ENCODE data around the gene NDRG3.

The NDRG3 gene

DNA sequence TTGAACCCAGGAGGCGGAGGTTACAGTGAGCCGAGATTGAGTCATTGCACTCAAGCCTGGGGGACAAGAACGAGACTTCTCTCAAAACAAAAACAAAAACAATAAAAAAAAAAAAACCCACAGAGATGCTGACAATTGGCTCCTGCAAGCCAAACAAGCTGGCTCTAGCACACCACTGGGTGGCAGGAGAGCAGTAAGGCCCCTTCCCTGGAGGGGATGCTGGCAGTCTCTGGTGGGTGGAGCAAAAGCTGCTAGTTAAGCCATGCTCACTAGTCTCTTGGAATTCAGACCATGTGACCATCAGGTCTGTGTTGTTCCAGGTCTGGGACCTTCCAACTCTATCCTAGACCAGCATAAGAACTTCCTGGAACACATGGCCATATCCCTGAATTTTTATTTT, 46.5 kb upstream of the NDRG3 start:
- Histone ChIP-seq H3K27me3 (ENCODE audit: low read length) (no peaks in the 10 kb centered on the region), H3K79me2 (ENCODE audit: insufficient read depth, low read length) (peaks cover 8% of the 10 kb centered on the region; the same call in 1 of the 2 replicates), H3K9me3 (ENCODE audit: insufficient read depth, low read length) (no peaks in the 10 kb centered on the region)

DNA sequence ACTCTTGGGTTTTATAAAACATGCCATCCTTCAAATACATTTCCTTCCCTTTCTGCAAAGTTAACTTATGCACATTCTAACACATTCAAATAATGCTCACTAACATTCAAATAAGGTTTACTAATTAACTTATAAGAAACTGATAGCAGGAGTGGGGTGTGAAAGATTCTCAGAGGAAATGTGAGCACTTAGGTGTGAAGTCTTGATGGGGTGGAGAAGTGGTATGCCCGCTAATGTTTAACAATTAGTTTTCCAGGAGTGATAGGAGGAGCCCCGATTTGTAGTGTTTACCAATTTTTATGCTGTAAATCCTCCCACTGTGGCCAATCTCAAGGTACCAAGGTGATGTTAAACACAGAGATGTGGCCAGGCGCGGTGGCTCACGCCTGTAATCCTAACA, 46.0 kb upstream of the NDRG3 start:
- H3K9ac ChIP-seq (ENCODE audit: low read length) = no peak overlapping the region
- H3K36me3 ChIP-seq (ENCODE audit: low read length) = peaks cover 5% of the 10 kb centered on the region; the same call in 1 of the 2 replicates
- H3K4me2 ChIP-seq (ENCODE audit: low read depth, low read length, poor library complexity, severe bottlenecking) = no peak overlapping the region
- no peaks in the 10 kb centered on the region for H3K27me3 ChIP-seq (ENCODE audit: low read length)
- H3K79me2 ChIP-seq (ENCODE audit: insufficient read depth, low read length) = peaks cover 8% of the 10 kb centered on the region; the same call in 1 of the 2 replicates
- no peaks in the 10 kb centered on the region for H3K9me3 ChIP-seq (ENCODE audit: insufficient read depth, low read length)
- H3K27ac ChIP-seq (ENCODE audit: low read depth, low read length) = no peak overlapping the region
- H4K20me1 ChIP-seq (ENCODE audit: low read depth, low read length) = no peaks in the 10 kb centered on the region
- H3K4me3 ChIP-seq (ENCODE audit: insufficient read depth, low read length, poor library complexity, severe bottlenecking) = no peak overlapping the region
- H3K9me2 ChIP-seq (replicated peaks; ENCODE audit: insufficient read depth, low read length) = no peaks in the 10 kb centered on the region
- TF ChIP-seq EZH2phosphoT487 (conservative IDR thresholded peaks at IDR 0.05; ENCODE audit: low read length) = no peak
- TF ChIP-seq, protein P1, sequence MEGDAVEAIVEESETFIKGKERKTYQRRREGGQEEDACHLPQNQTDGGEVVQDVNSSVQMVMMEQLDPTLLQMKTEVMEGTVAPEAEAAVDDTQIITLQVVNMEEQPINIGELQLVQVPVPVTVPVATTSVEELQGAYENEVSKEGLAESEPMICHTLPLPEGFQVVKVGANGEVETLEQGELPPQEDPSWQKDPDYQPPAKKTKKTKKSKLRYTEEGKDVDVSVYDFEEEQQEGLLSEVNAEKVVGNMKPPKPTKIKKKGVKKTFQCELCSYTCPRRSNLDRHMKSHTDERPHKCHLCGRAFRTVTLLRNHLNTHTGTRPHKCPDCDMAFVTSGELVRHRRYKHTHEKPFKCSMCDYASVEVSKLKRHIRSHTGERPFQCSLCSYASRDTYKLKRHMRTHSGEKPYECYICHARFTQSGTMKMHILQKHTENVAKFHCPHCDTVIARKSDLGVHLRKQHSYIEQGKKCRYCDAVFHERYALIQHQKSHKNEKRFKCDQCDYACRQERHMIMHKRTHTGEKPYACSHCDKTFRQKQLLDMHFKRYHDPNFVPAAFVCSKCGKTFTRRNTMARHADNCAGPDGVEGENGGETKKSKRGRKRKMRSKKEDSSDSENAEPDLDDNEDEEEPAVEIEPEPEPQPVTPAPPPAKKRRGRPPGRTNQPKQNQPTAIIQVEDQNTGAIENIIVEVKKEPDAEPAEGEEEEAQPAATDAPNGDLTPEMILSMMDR (IDR thresholded peaks at IDR 0.05; ENCODE audit: insufficient read depth, low read length, poor library complexity, severe bottlenecking) = no peak
- no peak overlapping the region for H2AFZ ChIP-seq (ENCODE audit: low read depth, low read length, severe bottlenecking)
- H3F3A ChIP-seq (ENCODE audit: insufficient read depth) = no peaks in the 10 kb centered on the region; the same call in 1 of the 2 replicates

More for the DNA sequence above, 46.5 kb upstream of the NDRG3 start:
- H3K27ac ChIP-seq (ENCODE audit: low read depth, low read length) = no peak overlapping the region
- peaks cover 4% of the 10 kb centered on the region; the same call in 1 of the 2 replicates for H3K36me3 ChIP-seq (ENCODE audit: low read length)
- no peak overlapping the region for H3K4me3 ChIP-seq (ENCODE audit: insufficient read depth, low read length, poor library complexity, severe bottlenecking)
- no peak overlapping the region for H2AFZ ChIP-seq (ENCODE audit: low read depth, low read length, severe bottlenecking)
- H4K20me1 ChIP-seq (ENCODE audit: low read depth, low read length) = no peaks in the 10 kb centered on the region
- no peak overlapping the region for H3K4me2 ChIP-seq (ENCODE audit: low read depth, low read length, poor library complexity, severe bottlenecking)
- TF ChIP-seq EZH2phosphoT487 (conservative IDR thresholded peaks at IDR 0.05; ENCODE audit: low read length) = no peak
- TF ChIP-seq, protein P1 (IDR thresholded peaks at IDR 0.05; ENCODE audit: insufficient read depth, low read length, poor library complexity, severe bottlenecking) = peak; percentile 9
- H3K9me2 ChIP-seq (replicated peaks; ENCODE audit: insufficient read depth, low read length) = no peaks in the 10 kb centered on the region
- no peaks in the 10 kb centered on the region; the same call in 1 of the 2 replicates for H3F3A ChIP-seq (ENCODE audit: insufficient read depth)
- H3K9ac ChIP-seq (ENCODE audit: low read length) = no peak overlapping the region

DNA sequence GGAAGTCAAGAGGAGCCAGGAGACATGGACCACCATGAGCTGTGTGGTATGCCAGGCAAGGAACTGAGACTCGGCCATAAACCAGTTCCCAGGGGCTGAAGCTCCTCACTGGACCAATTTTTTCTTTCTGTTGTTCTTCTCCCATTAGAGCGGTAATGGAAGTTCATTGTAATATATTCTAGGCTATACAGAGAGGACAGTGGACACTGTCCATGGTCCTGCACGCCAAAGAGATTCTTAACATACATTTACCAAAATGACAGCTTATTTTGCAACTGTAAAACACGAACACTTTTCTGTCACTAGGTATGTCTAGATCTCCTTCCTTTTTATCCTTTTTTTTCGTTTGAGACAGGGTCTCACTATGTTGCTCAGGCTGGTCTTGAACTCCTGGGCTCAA, 40.8 kb upstream of the NDRG3 start:
- no peaks in the 10 kb centered on the region for H3K9me2 ChIP-seq (replicated peaks; ENCODE audit: insufficient read depth, low read length)
- TF ChIP-seq, protein P1 (IDR thresholded peaks at IDR 0.05; ENCODE audit: insufficient read depth, low read length, poor library complexity, severe bottlenecking) = no peak
- no peak for TF ChIP-seq EZH2phosphoT487 (conservative IDR thresholded peaks at IDR 0.05; ENCODE audit: low read length)
- H3K4me2 ChIP-seq (ENCODE audit: low read depth, low read length, poor library complexity, severe bottlenecking) = no peak overlapping the region
- no peak overlapping the region for H3K9ac ChIP-seq (ENCODE audit: low read length)
- no peaks in the 10 kb centered on the region for H3K9me3 ChIP-seq (ENCODE audit: insufficient read depth, low read length)
- no peaks in the 10 kb centered on the region for H4K20me1 ChIP-seq (ENCODE audit: low read depth, low read length)
- H3K4me3 ChIP-seq (ENCODE audit: insufficient read depth, low read length, poor library complexity, severe bottlenecking) = no peak overlapping the region
- H3K27ac ChIP-seq (ENCODE audit: low read depth, low read length) = no peak overlapping the region
- H2AFZ ChIP-seq (ENCODE audit: low read depth, low read length, severe bottlenecking) = no peak overlapping the region
- peaks cover 3% of the 10 kb centered on the region; the same call in 1 of the 2 replicates for H3K79me2 ChIP-seq (ENCODE audit: insufficient read depth, low read length)
- no peaks in the 10 kb centered on the region for H3K27me3 ChIP-seq (ENCODE audit: low read length)
- H3F3A ChIP-seq (ENCODE audit: insufficient read depth) = no peaks in the 10 kb centered on the region
- H3K36me3 ChIP-seq (ENCODE audit: low read length) = peaks cover 9% of the 10 kb centered on the region; the same call in 1 of the 2 replicates
